Neutrophil (primary cell): Measurements from ENCODE around the gene BCAS4.

Experiments used
- H3K27ac ChIP-seq: fragments of 200-600 bp; sonication (generic); 2 replicates; pipeline ENCODE4 v1.5.1; 2016; ENCODE audit warnings: mild to moderate bottlenecking, moderate library complexity
- H3K27me3 ChIP-seq: fragments of 200-600 bp; sonication (generic); 2 replicates; pipeline ENCODE4 v1.6.0; 2016; ENCODE audit warnings: mild to moderate bottlenecking
- H3K36me3 ChIP-seq: fragments of 200-600 bp; sonication (generic); 2 replicates; pipeline ENCODE4 v1.5.1; 2017
- H3K4me1 ChIP-seq, 2 experiments: fragments of 200-600 bp in 1 of 2; sonication (generic) in 1 of 2; 1 replicate in 1 of 2; 2 replicates in 1 of 2; pipeline versions ENCODE4 v1.5.1 to v1.6.1; 2013 to 2016; ENCODE audit warnings: low read depth in 1 of 2, low read length in 1 of 2, mild to moderate bottlenecking in 1 of 2, moderate library complexity in 1 of 2; ENCODE audit not compliant: control insufficient read depth in 1 of 2, insufficient read depth in 1 of 2
- H3K4me3 ChIP-seq, 2 experiments: fragments of 200-600 bp in 1 of 2; sonication (generic) in 1 of 2; 1 replicate in 1 of 2; 2 replicates in 1 of 2; pipeline ENCODE4 v1.5.1; 2013 to 2016; ENCODE audit warnings: low read depth in 1 of 2, low read length in 1 of 2, mild to moderate bottlenecking in 1 of 2, moderate library complexity in 1 of 2
- H3K9me3 ChIP-seq: fragments of 200-600 bp; sonication (generic); 2 replicates; pipeline ENCODE4 v1.5.1; 2016
- TF ChIP-seq, protein P1 (sequence below): fragments of 200-600 bp; sonication (generic); IDR thresholded peaks from 2 replicates; pipeline ENCODE4 v1.5.1; 2016; ENCODE audit warnings: antibody characterized with exemption

The BCAS4 gene

DNA sequence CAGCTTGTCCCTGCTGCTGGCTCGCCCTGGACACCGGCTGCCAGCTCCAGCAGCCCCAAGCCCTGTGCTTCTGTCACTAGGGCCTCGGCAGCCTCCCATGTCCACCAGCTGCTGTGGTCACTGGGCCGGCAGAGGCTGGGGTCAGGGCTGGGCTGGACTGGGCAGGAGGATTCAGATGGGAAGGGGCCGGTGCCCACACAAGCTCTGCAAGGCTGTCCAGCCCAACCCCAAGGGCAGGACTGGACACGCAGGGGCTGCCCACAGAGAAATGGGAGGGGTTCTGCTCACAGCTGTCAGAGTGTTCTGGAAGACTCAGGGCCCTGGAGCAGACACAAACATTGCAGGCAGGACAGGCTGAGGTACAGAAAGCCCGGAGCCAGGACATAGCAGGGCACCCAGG, 70.7 kb downstream of the BCAS4 start:
- Histone ChIP-seq H3K27me3 (no peaks in the 10 kb centered on the region), H3K4me3 (no peak overlapping the region), H3K36me3 (no peaks in the 10 kb centered on the region), H3K4me1 (no peaks in the 10 kb centered on the region), H3K9me3 (no peaks in the 10 kb centered on the region), H3K27ac (no peak overlapping the region)
- TF ChIP-seq, protein P1, sequence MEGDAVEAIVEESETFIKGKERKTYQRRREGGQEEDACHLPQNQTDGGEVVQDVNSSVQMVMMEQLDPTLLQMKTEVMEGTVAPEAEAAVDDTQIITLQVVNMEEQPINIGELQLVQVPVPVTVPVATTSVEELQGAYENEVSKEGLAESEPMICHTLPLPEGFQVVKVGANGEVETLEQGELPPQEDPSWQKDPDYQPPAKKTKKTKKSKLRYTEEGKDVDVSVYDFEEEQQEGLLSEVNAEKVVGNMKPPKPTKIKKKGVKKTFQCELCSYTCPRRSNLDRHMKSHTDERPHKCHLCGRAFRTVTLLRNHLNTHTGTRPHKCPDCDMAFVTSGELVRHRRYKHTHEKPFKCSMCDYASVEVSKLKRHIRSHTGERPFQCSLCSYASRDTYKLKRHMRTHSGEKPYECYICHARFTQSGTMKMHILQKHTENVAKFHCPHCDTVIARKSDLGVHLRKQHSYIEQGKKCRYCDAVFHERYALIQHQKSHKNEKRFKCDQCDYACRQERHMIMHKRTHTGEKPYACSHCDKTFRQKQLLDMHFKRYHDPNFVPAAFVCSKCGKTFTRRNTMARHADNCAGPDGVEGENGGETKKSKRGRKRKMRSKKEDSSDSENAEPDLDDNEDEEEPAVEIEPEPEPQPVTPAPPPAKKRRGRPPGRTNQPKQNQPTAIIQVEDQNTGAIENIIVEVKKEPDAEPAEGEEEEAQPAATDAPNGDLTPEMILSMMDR = no peak

DNA sequence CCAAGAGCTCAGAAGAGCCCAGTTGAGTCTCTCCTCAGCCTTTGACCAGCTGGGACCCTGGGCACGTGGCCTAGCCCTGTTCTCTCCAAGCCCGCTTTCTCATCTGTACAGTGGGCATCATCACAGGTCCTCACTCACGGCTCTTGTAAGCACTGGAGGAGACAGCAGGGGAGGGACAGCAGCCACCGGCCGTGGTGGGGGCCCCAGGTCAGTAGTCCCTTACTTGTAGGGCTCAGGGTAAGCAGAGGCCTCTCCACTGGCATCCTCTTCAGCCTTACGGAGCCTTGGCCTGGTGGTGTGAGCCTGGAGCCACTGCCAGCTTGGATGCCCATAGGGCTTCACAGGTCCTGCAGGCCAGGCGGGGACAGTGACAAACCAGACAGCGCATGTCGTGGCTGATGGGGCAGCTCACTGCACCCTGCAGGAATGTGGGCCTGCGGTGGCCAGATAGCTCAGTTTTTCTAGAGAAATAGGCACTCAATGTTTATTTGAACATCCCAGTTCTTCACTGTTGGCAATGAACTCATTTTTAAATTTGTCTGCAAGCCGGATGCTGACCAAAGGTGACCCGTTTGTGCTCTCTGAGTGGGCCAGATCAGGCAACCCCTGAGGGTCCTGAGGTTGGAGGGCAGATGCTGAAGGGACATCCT, 71.3 kb downstream of the BCAS4 start:
- H3K9me3 ChIP-seq = no peaks in the 10 kb centered on the region
- no peak overlapping the region for H3K27ac ChIP-seq
- no peak overlapping the region for H3K4me3 ChIP-seq
- H3K27me3 ChIP-seq = no peaks in the 10 kb centered on the region
- TF ChIP-seq, protein P1 = no peak
- no peaks in the 10 kb centered on the region for H3K4me1 ChIP-seq
- H3K36me3 ChIP-seq = no peaks in the 10 kb centered on the region

DNA sequence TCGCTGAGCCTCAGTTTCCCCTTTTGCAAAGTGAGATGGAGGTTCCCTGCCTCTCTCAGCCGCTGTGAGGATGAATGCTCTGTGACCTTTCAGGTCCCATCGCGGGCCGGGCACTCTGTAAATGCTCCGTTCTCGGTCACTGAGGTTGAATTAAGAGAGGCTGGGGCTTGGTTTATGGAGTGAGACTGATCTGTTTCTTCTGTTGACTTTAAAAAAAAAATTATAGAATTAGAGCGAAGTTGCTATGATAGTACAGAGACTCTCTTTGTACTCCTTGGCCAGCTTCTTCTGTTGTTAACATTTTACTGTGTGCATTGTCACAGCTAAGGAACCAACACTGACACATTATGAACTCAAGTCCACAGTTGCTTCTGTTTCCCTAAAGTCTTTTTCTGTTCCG, 72.0 kb downstream of the BCAS4 start:
- Histone ChIP-seq H3K27me3 (no peaks in the 10 kb centered on the region), H3K27ac (no peak overlapping the region), H3K4me1 (no peaks in the 10 kb centered on the region), H3K4me3 (no peak overlapping the region), H3K9me3 (no peaks in the 10 kb centered on the region), H3K36me3 (no peaks in the 10 kb centered on the region)
- TF ChIP-seq, protein P1 = no peak

DNA sequence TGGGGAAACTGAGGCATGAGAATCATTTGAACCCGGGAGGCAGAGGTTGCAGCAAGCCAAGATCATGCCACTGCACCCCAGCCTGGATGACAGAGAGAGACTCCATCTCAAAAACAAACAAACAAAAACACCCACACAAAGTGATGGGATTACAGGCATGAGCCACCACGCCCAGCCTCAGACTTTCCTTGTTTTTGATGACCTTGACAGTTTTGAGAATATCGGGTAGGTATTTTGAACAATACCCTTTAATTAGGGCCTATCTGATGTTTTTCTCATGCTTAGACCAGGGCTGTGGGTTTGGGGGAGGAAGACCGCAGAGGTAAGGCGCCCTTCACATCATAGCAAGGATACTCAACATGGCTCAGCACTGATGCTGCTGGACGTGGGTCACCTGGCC, 72.9 kb downstream of the BCAS4 start:
- Histone ChIP-seq H3K27ac (no peak overlapping the region), H3K9me3 (no peaks in the 10 kb centered on the region), H3K27me3 (no peaks in the 10 kb centered on the region), H3K4me3 (no peak overlapping the region), H3K36me3 (no peaks in the 10 kb centered on the region), H3K4me1 (no peaks in the 10 kb centered on the region)
- TF ChIP-seq, protein P1 = no peak

DNA sequence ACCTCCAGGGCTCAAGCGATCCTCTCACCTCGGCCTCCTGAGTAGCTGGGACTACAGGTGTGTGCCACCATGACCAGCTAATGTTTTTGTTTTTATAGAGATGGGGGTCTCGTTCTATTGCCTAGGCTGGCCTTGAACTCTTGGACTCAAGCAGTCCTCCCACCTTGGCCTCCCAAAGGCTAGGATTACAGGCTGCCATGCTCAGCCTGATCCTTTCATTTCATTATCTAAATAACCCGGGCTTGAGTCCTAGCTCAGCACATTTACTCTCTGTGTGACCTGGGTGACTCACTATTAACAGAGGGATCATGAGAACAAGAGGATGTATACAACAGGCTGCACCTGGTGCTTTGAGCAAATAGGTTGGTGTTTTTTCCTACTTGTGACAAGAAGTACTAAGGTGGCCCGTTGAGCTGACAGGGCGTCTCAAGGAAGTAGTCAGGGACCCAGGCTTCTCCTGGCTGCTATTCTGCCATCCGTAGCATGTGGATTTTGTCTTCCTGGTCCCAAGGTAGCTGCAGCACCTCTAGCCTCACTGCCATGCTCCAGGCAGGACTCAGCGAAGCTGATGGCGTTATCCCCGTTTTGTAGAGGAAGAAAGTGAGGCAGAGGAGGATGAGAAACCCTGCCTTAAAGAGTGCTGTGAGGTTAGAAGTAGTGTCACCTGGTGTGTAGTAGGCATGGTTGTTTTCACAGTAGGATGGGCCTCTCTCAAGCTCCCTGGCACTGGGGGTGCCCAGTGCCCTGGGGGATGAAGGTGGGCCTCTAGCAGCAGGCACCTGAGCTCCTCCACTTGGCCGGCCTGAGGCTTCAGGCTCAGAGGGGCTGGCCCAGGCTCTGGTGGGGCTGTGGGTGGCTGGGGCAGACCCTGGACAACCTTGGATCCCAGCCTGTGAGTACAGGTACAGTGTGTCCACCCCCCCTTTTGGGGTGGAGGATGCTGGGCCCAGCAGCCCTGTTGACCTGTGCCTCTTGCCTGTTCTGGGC, 73.9 kb downstream of the BCAS4 start:
- H3K4me1 ChIP-seq = no peaks in the 10 kb centered on the region
- H3K36me3 ChIP-seq = no peaks in the 10 kb centered on the region
- no peaks in the 10 kb centered on the region for H3K9me3 ChIP-seq
- H3K4me3 ChIP-seq = no peak overlapping the region
- TF ChIP-seq, protein P1 = no peak
- H3K27ac ChIP-seq = no peak overlapping the region
- no peaks in the 10 kb centered on the region for H3K27me3 ChIP-seq
